SK-N-SH (cell line): ENCODE data around the gene ZBTB22. TPM values are rescaled to one million over a fixed set of nuclear protein-coding genes. Genes with fewer than 3 reads are reported as not detected.

Source experiments
- CTCF ChIA-PET: fragments of 300-600, 350-600 bp; formaldehyde crosslinking; extraction: SDS; loops from one replicate; lab custom pipeline; 2021; lab: Yijun Ruan, JAX
- POLR2A ChIA-PET: fragments of 350-600 bp; sonication (Branson Sonifier 250); formaldehyde crosslinking; extraction: SDS; loops from one replicate; lab custom pipeline; 2020; ENCODE audit warnings: antibody characterized with exemption, inconsistent platforms; lab: Yijun Ruan, JAX
- DNase-seq: peaks from one replicate; pipeline ENCODE4 v3.0.0; 2012
- H2AFZ ChIP-seq: fragments of 200-600 bp; sonication (generic); 2 replicates; pipeline ENCODE4 v1.8.1; 2016; ENCODE audit warnings: antibody characterized with exemption, mild to moderate bottlenecking, low read depth
- H3F3A ChIP-seq: fragments of 200-600 bp; sonication (generic); replicated peaks from 2 replicates; pipeline ENCODE3; 2016; ENCODE audit warnings: antibody characterized with exemption, mild to moderate bottlenecking; ENCODE audit not compliant: insufficient read depth
- H3K27ac ChIP-seq, 2 experiments: fragments of 200-500 bp in 1 of 2; fragments of 200-600 bp in 1 of 2; sonication (Bioruptor generic) in 1 of 2; sonication (generic), shearing (Covaris generic) in 1 of 2; 2 replicates each; pipeline versions ENCODE4 v1.5.1 to v1.6.1; 2014 to 2016; ENCODE audit warnings: low read depth in 2 of 2, inconsistent platforms in 1 of 2, low read length in 1 of 2, mild to moderate bottlenecking in 1 of 2, mixed read lengths in 1 of 2
- H3K27me3 ChIP-seq: fragments of 200-600 bp; sonication (generic), shearing (Covaris generic); 2 replicates; pipeline ENCODE4 v1.6.1; 2016; ENCODE audit warnings: mixed run types; ENCODE audit not compliant: insufficient read depth
- H3K36me3 ChIP-seq, 2 experiments: fragments of 200-500 bp in 1 of 2; fragments of 200-600 bp in 1 of 2; sonication (Bioruptor generic) in 1 of 2; sonication (generic) in 1 of 2; replicated peaks in 1 of 2; 2 replicates each; pipeline versions ENCODE3 to v1.5.1; 2014 to 2016; ENCODE audit warnings: low read length in 1 of 2, mild to moderate bottlenecking in 1 of 2; ENCODE audit not compliant: insufficient read depth in 2 of 2, control insufficient read depth in 1 of 2
- H3K4me1 ChIP-seq, 2 experiments: fragments of 200-500 bp in 1 of 2; fragments of 200-600 bp in 1 of 2; sonication (Bioruptor generic) in 1 of 2; sonication (generic), shearing (Covaris generic) in 1 of 2; 2 replicates each; pipeline versions ENCODE4 v1.5.1 to v1.6.1; 2014 to 2016; ENCODE audit warnings: low read depth in 1 of 2, low read length in 1 of 2, mixed run types in 1 of 2; ENCODE audit not compliant: insufficient read depth in 2 of 2, control insufficient read depth in 1 of 2
- H3K4me2 ChIP-seq: fragments of 200-600 bp; sonication (generic), shearing (Covaris generic); 2 replicates; pipeline ENCODE4 v1.6.1; 2017; ENCODE audit warnings: mixed run types
- H3K4me3 ChIP-seq, 2 experiments: fragments of 200-500 bp in 1 of 2; fragments of 200-600 bp in 1 of 2; sonication (Bioruptor generic) in 1 of 2; sonication (generic), shearing (Covaris generic) in 1 of 2; 2 replicates each; pipeline versions ENCODE4 v1.5.1 to v1.8.1; 2014 to 2016; ENCODE audit warnings: low read depth in 2 of 2, inconsistent platforms in 1 of 2, low read length in 1 of 2, mild to moderate bottlenecking in 1 of 2, mixed read lengths in 1 of 2, moderate library complexity in 1 of 2
- H3K79me2 ChIP-seq: fragments of 200-600 bp; sonication (generic); 2 replicates; pipeline ENCODE4 v1.8.1; 2017; ENCODE audit warnings: mild to moderate bottlenecking; ENCODE audit not compliant: insufficient read depth
- H3K9ac ChIP-seq: fragments of 200-600 bp; sonication (generic); 2 replicates; pipeline ENCODE4 v1.6.1; 2017; ENCODE audit warnings: mixed run types
- H3K9me2 ChIP-seq: fragments of 200-600 bp; sonication (generic); 2 replicates; pipeline ENCODE4 v1.6.1; 2017; ENCODE audit warnings: mixed run types
- H3K9me3 ChIP-seq: fragments of 200-600 bp; sonication (generic); 2 replicates; pipeline ENCODE4 v1.6.1; 2017; ENCODE audit warnings: mixed run types, mild to moderate bottlenecking, moderate library complexity
- H4K20me1 ChIP-seq: fragments of 200-600 bp; sonication (generic); 2 replicates; pipeline ENCODE4 v1.6.1; 2017; ENCODE audit warnings: mild to moderate bottlenecking, mixed run types; ENCODE audit not compliant: insufficient read depth
- ELF1 ChIP-seq: IDR thresholded peaks from 2 replicates; pipeline ENCODE4 v1.4.0; 2012
- EP300 ChIP-seq, 2 experiments: IDR thresholded peaks; 2 replicates each; pipeline versions ENCODE4 v1.4.0 to v1.6.1; 2012; ENCODE audit warnings: borderline replicate concordance in 1 of 2, low read depth in 1 of 2, low read length in 1 of 2
- EZH2phosphoT487 ChIP-seq: fragments of 200-600 bp; sonication (generic); IDR thresholded peaks from 2 replicates; pipeline ENCODE4 v1.6.1; 2017; ENCODE audit warnings: low read depth, mixed run types, mild to moderate bottlenecking, antibody characterized with exemption, moderate library complexity, borderline replicate concordance
- FOSL2 ChIP-seq: IDR thresholded peaks from 2 replicates; pipeline ENCODE4 v1.4.0; 2012; ENCODE audit warnings: low read depth, mild to moderate bottlenecking, moderate library complexity, borderline replicate concordance
- FOXJ3 ChIP-seq: sonication (generic); formaldehyde crosslinking; IDR thresholded peaks from 2 replicates; pipeline ENCODE4 v1.5.1; 2020; ENCODE audit warnings: mild to moderate bottlenecking, missing genetic modification reagents
- FOXM1 ChIP-seq: IDR thresholded peaks from 2 replicates; pipeline ENCODE4 v1.4.0; 2012; ENCODE audit warnings: low read depth, mild to moderate bottlenecking
- GABPA ChIP-seq: IDR thresholded peaks from 2 replicates; pipeline ENCODE4 v1.4.0; 2012; ENCODE audit warnings: low read depth, mild to moderate bottlenecking
- JUND ChIP-seq: IDR thresholded peaks from 2 replicates; pipeline ENCODE4 v1.4.0; 2012
- MEF2A ChIP-seq: IDR thresholded peaks from 2 replicates; pipeline ENCODE4 v1.4.0; 2012; ENCODE audit warnings: low read depth, borderline replicate concordance
- MXI1 ChIP-seq: IDR thresholded peaks from 2 replicates; pipeline ENCODE4 v1.6.1; 2012; ENCODE audit warnings: mild to moderate bottlenecking, low read depth, low read length, improper control_type of control experiment
- NFIC ChIP-seq: IDR thresholded peaks from 2 replicates; pipeline ENCODE4 v1.4.0; 2012; ENCODE audit warnings: borderline replicate concordance
- RFX5 ChIP-seq: IDR thresholded peaks from 2 replicates; pipeline ENCODE4 v1.6.1; 2012; ENCODE audit warnings: mild to moderate bottlenecking, improper control_type of control experiment, low read length
- RXRA ChIP-seq: IDR thresholded peaks from 2 replicates; pipeline ENCODE4 v1.4.0; 2012; ENCODE audit warnings: low read depth, mild to moderate bottlenecking, borderline replicate concordance
- SIN3A ChIP-seq: IDR thresholded peaks from 2 replicates; pipeline ENCODE4 v1.6.1; 2012; ENCODE audit warnings: low read depth, mild to moderate bottlenecking, low read length, moderate library complexity, borderline replicate concordance
- TAF1 ChIP-seq: IDR thresholded peaks from 2 replicates; pipeline ENCODE4 v1.6.1; 2012; ENCODE audit warnings: low read depth, mild to moderate bottlenecking, low read length, moderate library complexity, borderline replicate concordance
- USF2 ChIP-seq: fragments of 150-350 bp; IDR thresholded peaks from 2 replicates; pipeline ENCODE4 v1.6.1; 2017; ENCODE audit warnings: antibody characterized with exemption, low read length, low read depth, borderline replicate concordance
- WGBS: methylation state at CpG from one replicate; pipeline ENCODE4 v1.1.6; 2017; ENCODE audit warnings: low lambda C conversion rate; 5-methylcytosine and 5-hydroxymethylcytosine counted together
- polyA plus RNA-seq, 3 experiments: library from polyadenylated mRNA; depleted of rRNA; stranded (reverse); fragments of >200 nt; gene quantifications; 2 replicates each; pipeline ENCODE4 v1.2.3, GENCODE V29; 2012
- TF ChIP-seq, protein P1 (sequence below): IDR thresholded peaks from 2 replicates; pipeline ENCODE4 v1.6.1; 2012; ENCODE audit warnings: mild to moderate bottlenecking, low read depth, low read length, moderate library complexity
- TF ChIP-seq, protein P2 (sequence below): IDR thresholded peaks from 2 replicates; pipeline ENCODE4 v1.4.0; 2012; ENCODE audit warnings: low read depth, borderline replicate concordance
- TF ChIP-seq, protein P3 (sequence below): fragments of 200-600 bp; sonication (generic); IDR thresholded peaks from 2 replicates; pipeline ENCODE4 v1.6.1; 2017; ENCODE audit warnings: antibody characterized with exemption, mild to moderate bottlenecking, moderate library complexity

The ZBTB22 gene
- polyA plus RNA-seq, 1 of the 3 experiments (the other 2 are of a cell fraction), result 19.5 TPM

GRCh38 chr6:33318426-33319073 lies 1.0 kb upstream of the ZBTB22 start:
- CTCF ChIA-PET, result interaction anchor here (1.0 to 4.5 kb wide), 7 partner anchors 19 to 364 kb away, joined by 3 to 16 read pairs (median 3); partner anchors contain the start of genes RPS18 and VPS52
- Histone ChIP-seq H3K9me2 (no peaks in the 10 kb centered on the region), H3K9me3 (no peaks in the 10 kb centered on the region), H3F3A (peaks cover 45% of the 10 kb centered on the region), H3K79me2 (peaks cover 57% of the 10 kb centered on the region), H3K4me1 (peaks cover 29 to 54% of the 10 kb centered on the region in 2 experiments; a peak in 3 of 4 replicates), H4K20me1 (no peaks in the 10 kb centered on the region), H3K9ac (peak overlapping the region; percentile 60; the same call in 1 of the 2 replicates), H3K36me3 (peaks cover 19 to 27% of the 10 kb centered on the region in 2 experiments), H2AFZ (peak overlapping the region; percentile 28; the same call in 1 of the 2 replicates), H3K4me2 (peak overlapping the region; percentile 99), H3K4me3 (peak overlapping the region; percentile 56), H3K27me3 (no peaks in the 10 kb centered on the region), H3K27ac (peak overlapping the region; percentile 88 to 95)
- 54% methylated on average over 8 of the region's 8 CpGs for WGBS
- POLR2A ChIA-PET, result interaction anchor here (0.8 to 1.9 kb wide), 7 partner anchors 8 to 347 kb away, joined by 3 to 11 read pairs (median 6); partner anchors contain the start of genes B3GALT4, PFDN6, RPS18 and VPS52
- DNase-seq, result peak; percentile 18
- TF ChIP-seq MXI1, result no peak
- no peak for TF ChIP-seq RXRA
- no peak for TF ChIP-seq RFX5
- no peak for TF ChIP-seq FOXJ3
- TF ChIP-seq NFIC, result no peak

DNA sequence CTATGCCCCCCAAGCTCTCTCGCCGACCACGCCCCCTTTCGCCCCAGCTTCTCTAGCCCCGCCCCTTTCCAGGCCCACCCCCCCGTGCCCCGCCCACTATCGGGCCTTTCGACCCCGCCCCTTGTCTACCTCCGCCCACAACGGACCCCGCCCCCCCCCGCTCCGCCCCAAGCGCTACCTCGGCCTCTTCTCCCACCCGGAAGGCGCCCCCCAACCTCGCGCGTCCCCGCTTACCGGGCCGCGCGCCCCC lies 200 bp downstream of the ZBTB22 start:
- TF ChIP-seq EP300 (IDR thresholded peaks at IDR 0.05; ENCODE audit: borderline replicate concordance in 1 of 2, low read depth in 1 of 2, low read length in 1 of 2), result no peak
- no peak for TF ChIP-seq USF2
- TF ChIP-seq EZH2phosphoT487, result no peak
- no peak for TF ChIP-seq FOXJ3
- TF ChIP-seq FOSL2, result no peak
- no peak for TF ChIP-seq MXI1
- no peak for TF ChIP-seq JUND
- TF ChIP-seq, protein P1, sequence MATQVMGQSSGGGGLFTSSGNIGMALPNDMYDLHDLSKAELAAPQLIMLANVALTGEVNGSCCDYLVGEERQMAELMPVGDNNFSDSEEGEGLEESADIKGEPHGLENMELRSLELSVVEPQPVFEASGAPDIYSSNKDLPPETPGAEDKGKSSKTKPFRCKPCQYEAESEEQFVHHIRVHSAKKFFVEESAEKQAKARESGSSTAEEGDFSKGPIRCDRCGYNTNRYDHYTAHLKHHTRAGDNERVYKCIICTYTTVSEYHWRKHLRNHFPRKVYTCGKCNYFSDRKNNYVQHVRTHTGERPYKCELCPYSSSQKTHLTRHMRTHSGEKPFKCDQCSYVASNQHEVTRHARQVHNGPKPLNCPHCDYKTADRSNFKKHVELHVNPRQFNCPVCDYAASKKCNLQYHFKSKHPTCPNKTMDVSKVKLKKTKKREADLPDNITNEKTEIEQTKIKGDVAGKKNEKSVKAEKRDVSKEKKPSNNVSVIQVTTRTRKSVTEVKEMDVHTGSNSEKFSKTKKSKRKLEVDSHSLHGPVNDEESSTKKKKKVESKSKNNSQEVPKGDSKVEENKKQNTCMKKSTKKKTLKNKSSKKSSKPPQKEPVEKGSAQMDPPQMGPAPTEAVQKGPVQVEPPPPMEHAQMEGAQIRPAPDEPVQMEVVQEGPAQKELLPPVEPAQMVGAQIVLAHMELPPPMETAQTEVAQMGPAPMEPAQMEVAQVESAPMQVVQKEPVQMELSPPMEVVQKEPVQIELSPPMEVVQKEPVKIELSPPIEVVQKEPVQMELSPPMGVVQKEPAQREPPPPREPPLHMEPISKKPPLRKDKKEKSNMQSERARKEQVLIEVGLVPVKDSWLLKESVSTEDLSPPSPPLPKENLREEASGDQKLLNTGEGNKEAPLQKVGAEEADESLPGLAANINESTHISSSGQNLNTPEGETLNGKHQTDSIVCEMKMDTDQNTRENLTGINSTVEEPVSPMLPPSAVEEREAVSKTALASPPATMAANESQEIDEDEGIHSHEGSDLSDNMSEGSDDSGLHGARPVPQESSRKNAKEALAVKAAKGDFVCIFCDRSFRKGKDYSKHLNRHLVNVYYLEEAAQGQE, result no peak
- no peak for TF ChIP-seq FOXM1
- TF ChIP-seq NFIC, result no peak
- TF ChIP-seq RFX5, result no peak
- TF ChIP-seq MEF2A, result no peak
- no peak for TF ChIP-seq GABPA
- TF ChIP-seq TAF1, result no peak
- TF ChIP-seq, protein P2, sequence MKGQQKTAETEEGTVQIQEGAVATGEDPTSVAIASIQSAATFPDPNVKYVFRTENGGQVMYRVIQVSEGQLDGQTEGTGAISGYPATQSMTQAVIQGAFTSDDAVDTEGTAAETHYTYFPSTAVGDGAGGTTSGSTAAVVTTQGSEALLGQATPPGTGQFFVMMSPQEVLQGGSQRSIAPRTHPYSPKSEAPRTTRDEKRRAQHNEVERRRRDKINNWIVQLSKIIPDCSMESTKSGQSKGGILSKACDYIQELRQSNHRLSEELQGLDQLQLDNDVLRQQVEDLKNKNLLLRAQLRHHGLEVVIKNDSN, result no peak
- TF ChIP-seq ELF1, result no peak
- no peak for TF ChIP-seq SIN3A
- TF ChIP-seq, protein P3, sequence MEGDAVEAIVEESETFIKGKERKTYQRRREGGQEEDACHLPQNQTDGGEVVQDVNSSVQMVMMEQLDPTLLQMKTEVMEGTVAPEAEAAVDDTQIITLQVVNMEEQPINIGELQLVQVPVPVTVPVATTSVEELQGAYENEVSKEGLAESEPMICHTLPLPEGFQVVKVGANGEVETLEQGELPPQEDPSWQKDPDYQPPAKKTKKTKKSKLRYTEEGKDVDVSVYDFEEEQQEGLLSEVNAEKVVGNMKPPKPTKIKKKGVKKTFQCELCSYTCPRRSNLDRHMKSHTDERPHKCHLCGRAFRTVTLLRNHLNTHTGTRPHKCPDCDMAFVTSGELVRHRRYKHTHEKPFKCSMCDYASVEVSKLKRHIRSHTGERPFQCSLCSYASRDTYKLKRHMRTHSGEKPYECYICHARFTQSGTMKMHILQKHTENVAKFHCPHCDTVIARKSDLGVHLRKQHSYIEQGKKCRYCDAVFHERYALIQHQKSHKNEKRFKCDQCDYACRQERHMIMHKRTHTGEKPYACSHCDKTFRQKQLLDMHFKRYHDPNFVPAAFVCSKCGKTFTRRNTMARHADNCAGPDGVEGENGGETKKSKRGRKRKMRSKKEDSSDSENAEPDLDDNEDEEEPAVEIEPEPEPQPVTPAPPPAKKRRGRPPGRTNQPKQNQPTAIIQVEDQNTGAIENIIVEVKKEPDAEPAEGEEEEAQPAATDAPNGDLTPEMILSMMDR, result no peak
- CTCF ChIA-PET, result interaction anchor here (1.0 to 4.5 kb wide), 7 partner anchors 18 to 109 kb away, joined by 3 to 16 read pairs (median 3); partner anchors contain the start of genes RPS18 and VPS52
- POLR2A ChIA-PET, result interaction anchor here (1.0 to 1.9 kb wide), 5 partner anchors 18 to 346 kb away, joined by 6 to 11 read pairs (median 7); partner anchors contain the start of genes B3GALT4, PFDN6, RPS18 and VPS52
- Histone ChIP-seq H3K4me1 (peaks cover 29 to 55% of the 10 kb centered on the region in 2 experiments; a peak in 3 of 4 replicates), H3K9me3 (no peaks in the 10 kb centered on the region), H3K27ac (peak overlapping the region; percentile 88 to 95; a peak in 3 of 4 replicates), H3F3A (peaks cover 43% of the 10 kb centered on the region), H3K9me2 (no peaks in the 10 kb centered on the region), H3K4me2 (peak overlapping the region; percentile 74; the same call in 1 of the 2 replicates), H3K27me3 (no peaks in the 10 kb centered on the region), H4K20me1 (peaks cover 3% of the 10 kb centered on the region; the same call in 1 of the 2 replicates), H3K79me2 (peaks cover 65% of the 10 kb centered on the region), H3K9ac (peak overlapping the region; percentile 60; the same call in 1 of the 2 replicates), H3K36me3 (peaks cover 19 to 27% of the 10 kb centered on the region in 2 experiments), H2AFZ (no peak overlapping the region), H3K4me3 (peak overlapping the region; percentile 50 to 56; a peak in 3 of 4 replicates)
- 2% methylated on average over 9 of the region's 27 CpGs for WGBS
- DNase-seq, result peak; percentile 92
